ENCODE data around the gene DPY19L3.

GRCh38 chr19:32367948-32368536 lies 37.5 kb upstream of the DPY19L3 start:
- no peak for TF ChIP-seq EP300 (IDR thresholded peaks at IDR 0.05)
- no peak for TF ChIP-seq CTCF (IDR thresholded peaks at IDR 0.05)
